SIG-M5 treated with dmso at 0.1 percent for 504 hours (cell line): ENCODE measurements around the gene HHATL.

Experiments
- DNase-seq: peaks from one replicate; lab custom pipeline; 2025; ENCODE audit not compliant: unreplicated experiment; lab: John Stamatoyannopoulos, UW

Gene HHATL

GRCh38 chr3:42699511-42699971 lies 3.1 kb downstream of the HHATL start:
- DNase-seq, result no peak

- no peak for DNase-seq
These were observed 3.7 kb downstream of the HHATL start for GRCh38 chr3:42698911-42699230.

GRCh38 chr3:42698216-42698910 lies 4.2 kb downstream of the HHATL start:
- DNase-seq, result no peak

GRCh38 chr3:42697289-42698051 lies 5.1 kb downstream of the HHATL start:
- DNase-seq, result no peak

- no peak for DNase-seq
These were observed 6.0 kb downstream of the HHATL start for GRCh38 chr3:42696356-42697288.

GRCh38 chr3:42694366-42694765 lies 8.2 kb downstream of the HHATL start:
- DNase-seq, result no peak

DNA sequence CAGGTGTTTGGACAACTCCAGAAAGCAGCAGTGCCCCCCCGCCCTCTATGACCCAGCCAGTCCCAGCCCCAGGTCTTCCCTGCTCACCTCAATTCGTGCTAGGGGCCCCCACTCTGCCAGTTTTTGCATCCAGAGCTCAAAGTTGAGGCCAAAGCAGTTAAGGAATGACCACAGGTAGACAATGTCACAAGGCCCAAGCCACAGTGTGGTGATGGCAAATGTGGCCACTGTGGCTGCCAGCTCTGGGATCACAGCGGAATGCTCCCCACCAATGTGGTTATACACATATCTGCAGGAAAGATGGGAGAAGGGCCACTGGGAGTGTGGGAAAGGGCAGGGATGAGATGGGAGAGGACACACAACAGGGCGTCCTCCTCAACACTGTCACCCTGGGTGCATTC lies 9.1 kb downstream of the HHATL start:
- DNase-seq, result no peak

- DNase-seq, result no peak
These were observed 9.7 kb downstream of the HHATL start for GRCh38 chr3:42692667-42693529.

DNA sequence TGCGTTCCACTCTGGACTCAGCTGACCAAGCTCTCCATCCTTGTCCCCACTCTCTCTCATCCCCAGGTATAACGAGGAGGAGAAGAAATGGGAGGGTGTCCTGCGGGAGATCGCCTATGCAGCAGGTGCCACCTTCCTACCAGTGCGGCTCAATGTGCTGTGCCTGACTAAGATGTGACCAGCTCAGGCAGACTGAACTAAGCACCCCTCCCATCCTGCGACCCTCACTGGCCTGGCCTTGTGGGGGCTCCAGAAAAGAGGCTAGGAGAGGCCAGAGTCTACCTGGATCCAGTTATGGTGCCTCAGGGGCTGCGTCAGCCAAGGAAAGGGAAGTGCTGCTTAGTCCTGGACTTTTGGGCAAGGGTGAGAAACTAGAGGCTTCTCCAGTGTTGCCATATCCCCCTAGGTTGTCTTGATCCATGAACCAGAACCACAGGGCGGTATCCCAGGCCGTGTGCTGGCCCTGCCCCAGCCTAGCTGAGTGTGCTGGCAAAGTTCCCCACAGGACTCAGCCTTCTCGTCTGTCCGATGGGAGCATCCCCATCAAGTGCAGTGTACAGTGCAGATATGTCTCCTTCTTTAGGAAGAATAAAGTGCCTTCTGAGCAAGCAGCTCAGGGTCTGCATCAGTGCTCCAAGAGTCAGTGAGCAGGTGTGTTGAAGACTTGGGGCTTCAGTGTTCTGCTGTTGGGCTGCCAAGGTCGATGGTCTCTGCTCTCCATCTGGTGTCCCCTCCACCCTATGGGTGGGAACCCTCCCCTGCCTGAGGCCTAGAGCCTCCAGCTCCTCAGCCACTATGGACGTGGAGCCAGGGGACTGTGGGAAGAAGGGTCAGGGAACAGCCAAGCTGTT lies 10.6 kb downstream of the HHATL start:
- no peak for DNase-seq

- no peak for DNase-seq
These were observed 11.6 kb downstream of the HHATL start for GRCh38 chr3:42690766-42691680.

DNA sequence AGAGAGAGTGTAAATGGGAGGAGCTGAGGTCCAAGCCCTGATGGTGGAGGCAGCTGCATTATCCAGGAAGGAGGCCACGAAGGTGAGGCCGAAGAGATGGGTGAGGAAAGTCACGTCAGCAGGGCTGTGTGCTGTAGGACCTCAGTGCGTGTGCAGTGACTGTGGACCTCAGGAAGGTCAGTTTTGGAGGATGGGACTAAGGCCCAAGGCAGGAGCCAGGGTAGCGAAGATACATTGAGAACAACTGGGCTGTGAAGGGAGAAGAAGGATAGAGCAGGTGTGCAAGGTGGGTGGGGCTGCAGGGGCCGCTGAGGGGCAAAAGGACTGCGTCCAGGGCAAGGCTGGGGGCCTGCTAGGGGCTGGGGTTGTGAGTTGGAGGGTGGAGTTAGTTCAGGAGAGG lies 12.4 kb downstream of the HHATL start:
- no peak for DNase-seq

GRCh38 chr3:42689421-42690014 lies 13.1 kb downstream of the HHATL start:
- no peak for DNase-seq

- DNase-seq, result no peak
These were observed 13.8 kb downstream of the HHATL start for GRCh38 chr3:42688487-42689420.

GRCh38 chr3:42688016-42688415 lies 14.6 kb downstream of the HHATL start:
- DNase-seq, result no peak

DNA sequence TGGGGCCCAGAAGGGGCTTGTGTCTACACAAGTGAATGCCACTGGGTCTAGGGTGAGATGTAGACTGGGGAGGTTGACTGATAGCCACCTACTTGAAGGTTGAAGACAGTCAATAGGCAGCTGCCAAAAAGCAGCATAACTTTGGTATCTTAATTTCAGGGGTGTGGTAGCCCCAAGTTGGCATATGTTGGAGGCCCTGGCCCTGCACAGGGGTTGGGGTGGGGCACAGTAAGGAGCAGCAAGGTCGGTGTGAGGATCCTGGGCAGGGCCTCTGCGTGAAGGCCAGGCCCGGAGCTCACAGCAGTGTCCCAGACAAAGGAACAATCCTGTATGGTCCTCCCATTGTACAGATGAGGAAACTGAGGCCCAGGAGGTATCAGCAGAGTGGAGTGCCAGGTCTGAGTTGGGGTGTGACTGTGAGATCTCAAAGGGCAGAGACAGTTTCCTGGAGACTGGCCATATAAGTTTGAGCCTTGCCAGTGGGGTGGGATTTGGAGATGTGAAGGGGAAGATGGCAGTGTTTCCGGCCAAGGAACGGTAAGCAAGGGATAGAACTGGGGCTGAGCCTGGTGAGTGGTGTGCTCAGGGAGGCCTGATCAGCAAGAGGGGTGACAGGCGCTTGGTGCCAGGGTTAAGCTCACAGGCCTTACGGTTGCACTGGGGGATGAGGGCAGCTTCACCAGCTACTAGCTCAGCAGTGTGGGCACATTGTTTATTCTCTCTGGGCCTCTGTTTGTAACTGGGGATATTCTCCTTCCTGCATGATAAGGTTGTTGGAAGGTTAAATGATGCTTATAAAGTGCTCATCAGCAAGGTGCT lies 15.6 kb downstream of the HHATL start:
- DNase-seq, result no peak
